HG02623 (cell line): ENCODE data around the gene COL18A1.
"Not testable (repeated sequence)": the region's sequence is repeated elsewhere in the genome, so short reads cannot be mapped to it uniquely, and the experiment has no call there.

Experiments used
- ATAC-seq: cut with Tn5 transposase; IDR thresholded peaks from one replicate; pipeline ENCODE4 v1.9.1; 2021; ENCODE audit warnings: moderate library complexity; ENCODE audit not compliant: unreplicated experiment

COL18A1 gene

GRCh38 chr21:45438391-45439145 is 33.6 kb downstream of the COL18A1 start:
- ATAC-seq = no peak

- ATAC-seq = no peak
These were observed 34.4 kb downstream of the COL18A1 start for GRCh38 chr21:45439161-45439872.

- no peak for ATAC-seq
These were observed 35.0 kb downstream of the COL18A1 start for GRCh38 chr21:45439901-45440461.

- no peak for ATAC-seq
These were observed 35.9 kb downstream of the COL18A1 start for GRCh38 chr21:45440736-45441350.

GRCh38 chr21:45441431-45442255 is 36.7 kb downstream of the COL18A1 start:
- no peak for ATAC-seq

DNA sequence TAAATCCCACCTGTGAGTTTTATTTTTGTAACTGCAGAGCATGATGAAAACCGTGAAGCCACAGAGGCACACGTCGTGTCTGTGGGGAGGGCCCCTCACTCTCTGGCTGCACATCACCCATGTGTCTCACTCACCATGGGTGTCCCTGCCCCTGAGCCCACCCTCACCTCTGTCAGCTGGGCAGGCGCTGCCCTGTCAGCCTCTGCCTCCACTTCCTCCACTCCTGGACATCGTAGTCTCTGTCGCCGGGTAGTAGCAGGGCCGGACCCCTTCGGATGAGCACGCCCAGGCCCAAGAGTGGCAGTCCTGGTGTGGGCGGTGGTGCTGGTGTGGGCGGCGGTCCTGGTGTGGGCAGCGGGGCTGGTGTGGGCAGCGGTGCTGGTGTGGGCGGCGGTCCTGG is 37.3 kb downstream of the COL18A1 start:
- ATAC-seq = no peak

- not testable (repeated sequence) for ATAC-seq
These were observed 38.0 kb downstream of the COL18A1 start for GRCh38 chr21:45442686-45443594.

- no peak for ATAC-seq
These were observed 38.7 kb downstream of the COL18A1 start for GRCh38 chr21:45443595-45444181.

DNA sequence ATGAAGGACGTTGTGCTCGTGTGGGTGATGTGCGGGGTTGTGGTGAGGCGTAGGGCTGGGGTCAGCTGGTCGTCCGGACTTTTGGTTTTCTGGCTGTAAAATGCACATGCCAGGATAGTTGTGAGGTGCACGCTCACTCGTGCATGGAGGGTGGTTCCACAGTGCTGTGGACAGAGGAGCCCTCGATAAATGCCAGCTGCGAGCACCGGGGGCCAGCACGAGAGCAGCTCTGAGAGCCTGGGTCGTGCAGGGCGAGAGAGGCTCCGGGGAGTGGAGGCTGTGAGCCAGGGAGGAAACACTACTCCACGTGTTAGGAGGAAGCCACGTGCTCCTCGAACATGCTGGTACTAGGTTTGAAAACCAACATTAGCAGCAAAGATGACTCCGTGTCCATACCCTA is 39.4 kb downstream of the COL18A1 start:
- ATAC-seq = no peak

- ATAC-seq = no peak
These were observed 40.4 kb downstream of the COL18A1 start for GRCh38 chr21:45445369-45445768.

- ATAC-seq = no peak
These were observed 42.9 kb downstream of the COL18A1 start for GRCh38 chr21:45447821-45448220.

- ATAC-seq = no peak
These were observed 43.4 kb downstream of the COL18A1 start for GRCh38 chr21:45448283-45448809.

GRCh38 chr21:45448810-45449657 is 44.1 kb downstream of the COL18A1 start:
- ATAC-seq = no peak

DNA sequence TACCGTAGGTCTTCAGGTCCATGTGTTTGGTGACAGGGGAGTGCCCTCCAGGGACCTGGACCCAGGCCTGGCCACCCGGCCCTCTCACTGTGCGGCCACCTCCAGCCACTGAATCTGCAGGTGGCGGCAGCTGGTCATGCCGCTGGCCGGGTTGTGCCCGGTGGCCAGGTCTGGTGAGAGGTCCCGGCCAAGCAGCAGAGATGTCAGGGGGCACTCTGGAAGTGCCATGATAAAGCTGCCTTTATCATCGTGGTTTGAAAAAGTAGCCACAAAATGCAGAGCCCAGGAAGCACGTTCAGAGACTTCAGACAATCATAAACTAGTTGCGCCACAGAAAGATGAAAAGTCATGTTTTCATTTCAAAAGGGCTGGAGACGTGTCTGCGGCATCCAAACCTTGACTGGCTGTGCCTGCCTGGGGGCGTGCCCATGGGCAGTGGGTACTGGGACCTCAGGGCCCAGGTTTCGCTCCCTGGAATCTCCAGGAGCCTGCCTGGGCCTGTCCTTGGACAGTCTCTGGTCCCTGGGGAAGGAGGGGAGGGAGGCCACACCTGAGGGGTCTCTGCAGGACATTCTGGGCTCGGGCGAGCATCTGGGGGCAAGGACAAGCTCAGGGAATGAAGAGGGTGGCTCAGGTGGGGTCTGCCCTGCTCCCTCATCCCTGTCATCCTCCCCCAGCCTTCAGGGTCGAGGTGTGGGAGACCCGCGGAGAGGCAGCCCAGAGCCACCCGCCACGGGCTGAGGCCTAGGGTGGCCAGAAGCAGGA is 44.9 kb downstream of the COL18A1 start:
- ATAC-seq = no peak

DNA sequence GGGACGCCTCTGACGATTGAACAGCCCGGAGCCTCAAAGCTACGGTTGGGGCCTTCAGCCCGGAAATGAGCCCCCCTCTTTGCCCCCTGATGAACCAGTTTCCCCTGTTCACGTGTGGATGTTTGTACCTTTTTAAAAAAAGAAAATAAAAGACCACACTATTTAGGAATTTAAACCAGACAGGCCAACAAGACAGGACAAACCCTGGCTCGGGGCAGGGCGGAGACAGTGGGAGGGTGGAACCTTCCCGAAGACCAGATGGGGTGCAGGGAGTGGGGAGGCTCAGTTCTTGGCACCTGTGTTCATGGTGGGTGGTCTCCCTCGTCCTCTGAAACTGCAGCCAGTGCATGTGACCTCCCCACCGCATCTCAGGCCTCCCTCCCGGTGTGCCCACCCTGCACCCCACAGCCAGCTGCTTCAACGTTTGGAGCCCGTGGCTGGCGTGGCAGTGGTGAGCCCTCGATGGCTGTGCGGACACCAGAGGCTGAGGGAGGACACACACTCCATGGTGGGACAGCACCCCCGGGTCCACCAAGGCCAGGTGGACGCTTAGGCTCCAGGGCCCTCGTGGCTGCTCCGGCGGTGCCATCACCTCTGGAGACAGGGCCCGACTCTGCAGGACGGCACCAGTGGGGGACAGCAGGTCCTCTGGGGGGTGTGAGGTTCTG is 45.6 kb downstream of the COL18A1 start:
- ATAC-seq = no peak

DNA sequence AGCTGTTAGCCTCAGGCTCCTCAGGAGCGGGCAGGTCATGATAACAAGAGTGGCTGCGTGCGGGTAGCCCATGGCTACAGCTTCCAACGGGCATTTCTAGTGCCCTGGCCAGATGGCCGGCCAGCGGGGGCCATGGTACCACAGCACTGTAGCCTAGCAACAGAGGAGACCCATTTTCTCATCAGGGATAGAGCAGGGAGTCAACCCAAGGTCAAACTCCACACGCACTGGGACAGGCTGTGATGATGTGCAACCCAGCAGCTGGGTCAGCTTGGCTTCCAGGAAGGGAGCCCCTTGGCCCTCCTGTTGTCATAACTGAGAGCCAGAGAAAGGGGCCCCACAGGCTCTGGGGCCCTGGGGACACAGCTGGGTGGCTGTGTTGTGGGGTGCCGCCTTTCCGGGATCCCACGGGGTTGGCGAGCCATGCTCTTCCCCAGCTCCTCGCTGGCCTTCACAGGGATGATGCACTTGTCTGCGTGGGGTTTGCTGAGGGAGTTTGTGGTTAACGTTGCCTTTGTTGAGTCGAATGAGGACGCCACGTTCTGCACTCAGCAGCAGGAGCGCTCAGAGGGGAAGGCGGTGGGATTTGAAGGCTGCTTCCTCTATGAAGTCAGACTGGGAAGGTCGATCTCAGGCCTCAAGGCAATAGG is 46.3 kb downstream of the COL18A1 start:
- ATAC-seq = no peak
